Activated T-cell treated with anti-CD3 and anti-CD28 coated beads, Interleukin-2, amount 50 U/mL, for 4 hours (primary cell): Measurements from ENCODE around the gene SLC16A4. TPM values are rescaled to one million over a fixed set of nuclear protein-coding genes. Genes with fewer than 3 reads are reported as not detected.
A peak's percentile ranks its signal among the peaks of the same experiment; 100 is the strongest.
"Not testable (repeated sequence)": the region's sequence is repeated elsewhere in the genome, so short reads cannot be mapped to it uniquely, and the experiment has no call there.

Experiments
- ATAC-seq, 2 donors: fragments of 200-7000 bp; cut with Tn5 transposase; one replicate each; pipeline ENCODE4 v1.10.0; 2021
- DNase-seq: peaks from one replicate; pipeline ENCODE4 v3.0.0-alpha.2; 2020
- H3K27me3 Mint-ChIP-seq: one replicate; pipeline ENCODE4 v1.8.0; 2021; ENCODE audit warnings: low read depth, mixed read lengths
- H3K36me3 Mint-ChIP-seq: one replicate; pipeline ENCODE4 v1.8.0; 2022; ENCODE audit warnings: mixed read lengths; ENCODE audit not compliant: insufficient read depth
- H3K4me1 Mint-ChIP-seq: one replicate; pipeline ENCODE4 v1.8.0; 2021; ENCODE audit warnings: low read depth, mixed read lengths
- H3K4me3 Mint-ChIP-seq: one replicate; pipeline ENCODE4 v1.8.0; 2021; ENCODE audit warnings: mild to moderate bottlenecking, moderate library complexity, mixed read lengths
- H3K9me3 Mint-ChIP-seq: one replicate; pipeline ENCODE4 v1.8.0; 2021; ENCODE audit warnings: mixed read lengths
- total RNA-seq, 3 donors: library from RNA; stranded (reverse); gene quantifications; one replicate each; pipeline ENCODE4 v1.2.1, GENCODE V29; 2021

The SLC16A4 gene
- total RNA-seq, 3 donors from 2014 or later, result 0.11 to 0.40 (median 0.28) TPM

- DNase-seq, result no peak
- Mint-ChIP-seq H3K36me3 (no peaks in the 10 kb centered on the region), H3K4me3 (no peak overlapping the region), H3K4me1 (no peaks in the 10 kb centered on the region), H3K27me3 (peaks cover 2% of the 10 kb centered on the region), H3K9me3 (no peaks in the 10 kb centered on the region)
- peak; percentile 57 to 67 for ATAC-seq
Measured at GRCh38 chr1:110420874-110421793, 30.3 kb upstream of the SLC16A4 start.

GRCh38 chr1:110420023-110420662, 29.3 kb upstream of the SLC16A4 start:
- DNase-seq, result no peak
- H3K4me3 Mint-ChIP-seq, result no peak overlapping the region
- H3K9me3 Mint-ChIP-seq, result no peaks in the 10 kb centered on the region
- H3K36me3 Mint-ChIP-seq, result no peaks in the 10 kb centered on the region
- H3K4me1 Mint-ChIP-seq, result no peaks in the 10 kb centered on the region
- H3K27me3 Mint-ChIP-seq, result peaks cover 2% of the 10 kb centered on the region
- no peak for ATAC-seq

GRCh38 chr1:110418729-110419128, 27.9 kb upstream of the SLC16A4 start:
- no peak overlapping the region for H3K4me3 Mint-ChIP-seq
- H3K27me3 Mint-ChIP-seq, result peaks cover 2% of the 10 kb centered on the region
- H3K36me3 Mint-ChIP-seq, result no peaks in the 10 kb centered on the region
- ATAC-seq, result no peak
- H3K9me3 Mint-ChIP-seq, result no peaks in the 10 kb centered on the region
- DNase-seq, result no peak
- H3K4me1 Mint-ChIP-seq, result no peaks in the 10 kb centered on the region

GRCh38 chr1:110413045-110413444, 22.2 kb upstream of the SLC16A4 start:
- DNase-seq, H3K36me3 Mint-ChIP-seq, ATAC-seq, H3K27me3 Mint-ChIP-seq, H3K4me1 Mint-ChIP-seq, H3K9me3 Mint-ChIP-seq, H3K4me3 Mint-ChIP-seq: not testable (repeated sequence)

GRCh38 chr1:110412576-110412975, 21.8 kb upstream of the SLC16A4 start:
- ATAC-seq (peak; percentile 65), DNase-seq (peak; percentile 54)
- Mint-ChIP-seq H3K36me3 (peaks cover under 1% of the 10 kb centered on the region), H3K4me3 (no peak overlapping the region), H3K4me1 (peaks cover 10% of the 10 kb centered on the region), H3K9me3 (no peaks in the 10 kb centered on the region), H3K27me3 (no peaks in the 10 kb centered on the region)

GRCh38 chr1:110411173-110411735, 20.4 kb upstream of the SLC16A4 start:
- H3K27me3 Mint-ChIP-seq, result no peaks in the 10 kb centered on the region
- no peak for DNase-seq
- peaks cover 2% of the 10 kb centered on the region for H3K36me3 Mint-ChIP-seq
- H3K4me1 Mint-ChIP-seq, result peaks cover 18% of the 10 kb centered on the region
- no peak overlapping the region for H3K4me3 Mint-ChIP-seq
- no peaks in the 10 kb centered on the region for H3K9me3 Mint-ChIP-seq
- ATAC-seq, result no peak

GRCh38 chr1:110409316-110409715, 18.5 kb upstream of the SLC16A4 start:
- Mint-ChIP-seq H3K36me3 (peaks cover 5% of the 10 kb centered on the region), H3K27me3 (no peaks in the 10 kb centered on the region), H3K4me3 (peak overlapping the region; percentile 41), H3K9me3 (no peaks in the 10 kb centered on the region), H3K4me1 (peaks cover 21% of the 10 kb centered on the region)
- DNase-seq (no peak), ATAC-seq (no peak)

GRCh38 chr1:110408488-110408887, 17.7 kb upstream of the SLC16A4 start:
- Mint-ChIP-seq H3K9me3 (no peaks in the 10 kb centered on the region), H3K4me3 (peak overlapping the region; percentile 99), H3K27me3 (no peaks in the 10 kb centered on the region), H3K4me1 (peaks cover 21% of the 10 kb centered on the region), H3K36me3 (peaks cover 9% of the 10 kb centered on the region)
- ATAC-seq (no peak), DNase-seq (no peak)

- H3K36me3 Mint-ChIP-seq, result peaks cover 9% of the 10 kb centered on the region
- peaks cover 18% of the 10 kb centered on the region for H3K4me1 Mint-ChIP-seq
- DNase-seq, result peak; percentile 83
- no peaks in the 10 kb centered on the region for H3K9me3 Mint-ChIP-seq
- ATAC-seq, result peak; percentile 96 to 97
- H3K4me3 Mint-ChIP-seq, result peak within 1 kb of the TSS; percentile 99
- no peaks in the 10 kb centered on the region for H3K27me3 Mint-ChIP-seq
Measured at GRCh38 chr1:110407260-110408210, 16.7 kb upstream of the SLC16A4 start, which contains the start of gene LAMTOR5. TSS of gene LAMTOR5 (minus strand) at chr1:110407694. CDS start at chr1:110407620, 74 bp downstream.

GRCh38 chr1:110406407-110406806, 15.6 kb upstream of the SLC16A4 start:
- not testable (repeated sequence) for H3K27me3 Mint-ChIP-seq, H3K36me3 Mint-ChIP-seq, DNase-seq, H3K9me3 Mint-ChIP-seq, ATAC-seq
- Mint-ChIP-seq H3K4me3 (peak overlapping the region; percentile 99), H3K4me1 (peaks cover 18% of the 10 kb centered on the region)

- Mint-ChIP-seq H3K4me3 (no peak overlapping the region), H3K27me3 (no peaks in the 10 kb centered on the region), H3K4me1 (peaks cover 18% of the 10 kb centered on the region), H3K9me3 (no peaks in the 10 kb centered on the region), H3K36me3 (peaks cover 9% of the 10 kb centered on the region)
- ATAC-seq, result no peak
- no peak for DNase-seq
Measured at GRCh38 chr1:110404401-110404800, 13.6 kb upstream of the SLC16A4 start.

GRCh38 chr1:110403805-110404204, 13.0 kb upstream of the SLC16A4 start:
- no peak for DNase-seq
- ATAC-seq, result no peak
- H3K27me3 Mint-ChIP-seq, result no peaks in the 10 kb centered on the region
- H3K4me3 Mint-ChIP-seq, result no peak overlapping the region
- H3K9me3 Mint-ChIP-seq, result no peaks in the 10 kb centered on the region
- peaks cover 18% of the 10 kb centered on the region for H3K4me1 Mint-ChIP-seq
- H3K36me3 Mint-ChIP-seq, result peaks cover 9% of the 10 kb centered on the region

- DNase-seq, H3K4me1 Mint-ChIP-seq: not testable (repeated sequence)
Measured at GRCh38 chr1:110396259-110396958, 5.6 kb upstream of the SLC16A4 start.

More at GRCh38 chr1:110396259-110396958, 5.6 kb upstream of the SLC16A4 start:
- peaks cover 20% of the 10 kb centered on the region for H3K36me3 Mint-ChIP-seq
- H3K4me3 Mint-ChIP-seq, H3K9me3 Mint-ChIP-seq, ATAC-seq, H3K27me3 Mint-ChIP-seq: not testable (repeated sequence)
